HG02798 (cell line): ENCODE results near the gene TACC2.
"Not testable (repeated sequence)": the region's sequence is repeated elsewhere in the genome, so short reads cannot be mapped to it uniquely, and the experiment has no call there.

ENCODE experiments used
- ATAC-seq: cut with Tn5 transposase; IDR thresholded peaks from one replicate; pipeline ENCODE4 v1.9.1; 2021; ENCODE audit warnings: mild to moderate bottlenecking; ENCODE audit not compliant: unreplicated experiment, poor library complexity

The TACC2 gene

DNA sequence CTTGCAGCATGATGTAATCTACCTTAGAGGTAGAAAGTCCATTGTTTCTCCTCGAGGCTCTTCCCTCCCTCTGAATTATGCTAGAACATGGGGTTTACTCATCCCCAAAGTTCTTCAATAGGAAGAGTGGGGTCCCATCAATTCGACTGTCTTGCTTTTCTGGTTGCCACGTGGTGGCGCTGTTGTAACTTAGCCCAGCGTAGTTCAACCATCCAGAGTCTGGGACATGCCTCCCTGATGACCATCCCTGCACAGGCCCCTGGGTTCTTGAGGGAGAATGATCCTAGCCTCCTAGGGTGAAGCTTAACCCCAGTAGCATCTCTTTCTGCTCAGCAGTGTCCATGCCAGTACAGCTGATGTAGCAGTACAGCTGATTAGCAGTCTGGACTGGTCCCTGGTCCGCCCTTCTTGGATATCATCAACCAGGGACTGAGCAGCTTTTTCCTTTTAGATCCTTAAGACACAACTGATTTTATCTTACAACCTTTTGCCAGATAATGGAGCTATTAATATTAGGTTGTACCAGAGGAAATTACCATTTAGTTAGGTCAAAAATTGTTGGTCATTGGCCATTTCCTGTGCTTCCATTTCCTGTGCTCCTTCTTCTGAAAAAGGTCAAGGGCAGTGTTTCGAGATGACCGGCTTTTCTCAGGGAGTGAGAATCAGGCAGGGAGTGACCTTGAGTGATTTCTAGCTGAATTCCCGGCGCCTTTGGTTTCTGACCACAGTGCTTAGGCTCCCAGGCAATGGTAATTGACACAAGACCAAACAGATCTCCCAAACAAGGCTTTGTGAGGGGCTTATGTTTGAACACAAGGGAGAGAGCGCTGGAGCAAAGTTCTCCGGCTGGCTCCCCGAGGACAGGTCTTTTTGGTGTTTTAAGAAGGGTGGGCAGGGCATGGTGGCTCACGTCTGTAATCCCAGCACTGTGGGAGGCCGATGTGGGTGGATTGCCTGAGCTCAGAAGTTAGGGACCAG lies 65.4 kb downstream of the TACC2 start:
- no peak for ATAC-seq

- ATAC-seq, result no peak
Measured at GRCh38 chr10:122055252-122055651, 66.3 kb downstream of the TACC2 start.

- no peak for ATAC-seq
Measured at GRCh38 chr10:122056431-122057094, 67.6 kb downstream of the TACC2 start.

- ATAC-seq, result no peak
Measured at GRCh38 chr10:122057841-122058413, 69.0 kb downstream of the TACC2 start.

GRCh38 chr10:122060250-122060649 lies 71.3 kb downstream of the TACC2 start:
- no peak for ATAC-seq

GRCh38 chr10:122062831-122063674 lies 74.1 kb downstream of the TACC2 start:
- no peak for ATAC-seq

GRCh38 chr10:122066337-122066939 lies 77.5 kb downstream of the TACC2 start:
- not testable (repeated sequence) for ATAC-seq

- no peak for ATAC-seq
Measured at GRCh38 chr10:122068844-122069243, 79.9 kb downstream of the TACC2 start.

- ATAC-seq, result no peak
Measured at GRCh38 chr10:122072491-122072890, 83.5 kb downstream of the TACC2 start.

- no peak for ATAC-seq
Measured at GRCh38 chr10:122073508-122073907, 84.5 kb downstream of the TACC2 start.

- ATAC-seq, result no peak
Measured at GRCh38 chr10:122075171-122075570, 86.2 kb downstream of the TACC2 start.

GRCh38 chr10:122075876-122076275 lies 86.9 kb downstream of the TACC2 start:
- not testable (repeated sequence) for ATAC-seq

- ATAC-seq, result no peak
Measured at GRCh38 chr10:122077311-122077875, 88.4 kb downstream of the TACC2 start.

- no peak for ATAC-seq
Measured at GRCh38 chr10:122078326-122078725, 89.4 kb downstream of the TACC2 start.

- no peak for ATAC-seq
Measured at GRCh38 chr10:122078965-122079795, 90.2 kb downstream of the TACC2 start.

DNA sequence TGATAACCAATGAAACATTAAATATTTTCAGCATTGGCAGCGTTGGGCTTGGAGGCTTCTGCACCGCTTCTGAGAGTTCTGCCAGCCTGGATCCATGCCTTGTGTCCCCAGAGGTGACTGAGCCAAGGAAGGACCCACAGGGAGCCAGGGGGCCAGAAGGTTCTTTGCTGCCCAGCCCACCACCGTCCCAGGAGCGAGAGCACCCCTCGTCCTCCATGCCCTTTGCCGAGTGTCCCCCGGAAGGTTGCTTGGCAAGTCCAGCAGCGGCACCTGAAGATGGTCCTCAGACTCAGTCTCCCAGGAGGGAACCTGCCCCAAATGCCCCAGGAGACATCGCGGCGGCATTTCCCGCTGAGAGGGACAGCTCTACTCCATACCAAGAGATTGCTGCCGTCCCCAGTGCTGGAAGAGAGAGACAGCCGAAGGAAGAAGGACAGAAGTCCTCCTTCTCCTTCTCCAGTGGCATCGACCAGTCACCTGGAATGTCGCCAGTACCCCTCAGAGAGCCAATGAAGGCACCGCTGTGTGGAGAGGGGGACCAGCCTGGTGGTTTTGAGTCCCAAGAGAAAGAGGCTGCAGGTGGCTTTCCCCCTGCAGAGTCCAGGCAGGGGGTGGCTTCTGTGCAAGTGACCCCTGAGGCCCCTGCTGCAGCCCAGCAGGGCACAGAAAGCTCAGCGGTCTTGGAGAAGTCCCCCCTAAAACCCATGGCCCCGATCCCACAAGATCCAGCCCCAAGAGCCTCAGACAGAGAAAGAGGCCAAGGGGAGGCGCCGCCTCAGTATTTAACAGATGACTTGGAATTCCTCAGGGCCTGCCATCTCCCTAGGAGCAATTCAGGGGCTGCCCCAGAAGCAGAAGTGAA lies 93.9 kb downstream of the TACC2 start:
- ATAC-seq, result no peak

- ATAC-seq, result no peak
Measured at GRCh38 chr10:122083478-122084025, 94.6 kb downstream of the TACC2 start.
